HUES48 (cell line): ENCODE measurements around the gene WNT7A.
A peak's percentile ranks its signal among the peaks of the same experiment; 100 is the strongest.
"Not testable (repeated sequence)": the region's sequence is repeated elsewhere in the genome, so short reads cannot be mapped to it uniquely, and the experiment has no call there.

ENCODE experiments used
- H3K27ac ChIP-seq: one replicate; pipeline ENCODE4 v1.7.0; 2013; ENCODE audit warnings: low read depth, low read length, inconsistent platforms
- H3K27me3 ChIP-seq: 2 replicates; pipeline ENCODE4 v1.6.1; 2013; ENCODE audit warnings: mild to moderate bottlenecking, low read length; ENCODE audit not compliant: control insufficient read depth, insufficient read depth
- H3K36me3 ChIP-seq: 2 replicates; pipeline ENCODE4 v1.6.1; 2013; ENCODE audit warnings: low read length; ENCODE audit not compliant: control insufficient read depth, insufficient read depth
- H3K4me1 ChIP-seq: 2 replicates; pipeline ENCODE4 v1.6.1; 2013; ENCODE audit warnings: mild to moderate bottlenecking, low read length; ENCODE audit not compliant: control insufficient read depth, insufficient read depth
- H3K4me3 ChIP-seq: 2 replicates; pipeline ENCODE4 v1.5.1; 2013; ENCODE audit warnings: mild to moderate bottlenecking, low read depth, low read length
- H3K9ac ChIP-seq: 2 replicates; pipeline ENCODE4 v1.6.1; 2013; ENCODE audit warnings: mild to moderate bottlenecking, low read depth, low read length, moderate library complexity
- H3K9me3 ChIP-seq: 2 replicates; pipeline ENCODE4 v1.6.1; 2013; ENCODE audit warnings: low read length; ENCODE audit not compliant: control insufficient read depth, insufficient read depth

WNT7A gene

DNA sequence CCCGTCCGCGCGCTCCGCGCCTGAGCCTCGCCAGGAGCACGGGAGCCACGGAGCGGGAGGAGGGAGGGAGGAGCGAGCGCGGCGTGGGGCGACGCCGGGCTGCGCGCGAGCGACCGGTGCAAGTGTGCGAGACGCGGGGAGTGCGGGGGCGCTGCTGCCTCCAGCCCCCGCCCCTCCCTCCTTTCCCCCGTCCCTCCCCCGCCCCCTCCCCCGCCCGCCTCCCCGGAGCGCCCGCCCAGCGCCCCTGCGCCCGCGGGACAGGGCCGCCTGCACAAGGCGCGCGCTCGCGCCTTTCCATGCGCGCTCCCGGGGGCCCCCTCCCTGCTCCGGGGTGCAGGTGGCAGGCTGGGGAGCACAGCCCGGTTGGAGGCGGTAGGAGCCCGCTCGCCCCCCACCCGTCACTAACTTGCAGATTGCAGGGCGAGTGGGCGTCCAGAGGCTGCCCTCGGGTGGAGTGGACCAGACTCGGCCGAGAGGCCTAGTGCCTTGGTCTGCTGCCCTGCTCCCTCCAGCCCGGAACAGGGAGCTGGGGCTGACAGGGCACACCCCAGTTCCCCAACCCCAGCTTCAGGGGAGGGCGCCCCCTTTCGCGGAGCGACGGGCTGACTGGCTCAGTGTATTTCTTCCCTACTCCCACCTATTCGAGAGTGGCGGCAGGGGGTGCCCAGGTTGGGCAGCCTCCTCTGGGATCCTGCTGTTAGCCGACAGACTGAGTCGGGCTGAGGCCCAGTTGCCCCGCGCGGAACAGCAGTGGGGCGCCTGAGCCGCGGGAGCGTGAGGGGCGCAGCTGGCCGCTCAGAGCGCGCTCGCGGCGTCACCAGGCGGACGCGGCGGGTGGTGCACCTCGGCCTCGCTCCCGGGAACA is at the start of gene WNT7A:
Gene WNT7A (minus strand): TSS at position 126 of the 865 bp plus-strand sequence. CDS start 255 bp downstream, outside the sequence.
- H3K4me1 ChIP-seq: peaks cover 9% of the 10 kb centered on the region; the same call in 1 of the 2 replicates
- peak within 1 kb of the TSS; percentile 71 for H3K4me3 ChIP-seq
- H3K27me3 ChIP-seq: peaks cover 92% of the 10 kb centered on the region
- H3K27ac ChIP-seq: no peak within 1 kb of the TSS
- no peak within 1 kb of the TSS for H3K9ac ChIP-seq
- no peaks in the 10 kb centered on the region for H3K9me3 ChIP-seq
- no peaks in the 10 kb centered on the region for H3K36me3 ChIP-seq

DNA sequence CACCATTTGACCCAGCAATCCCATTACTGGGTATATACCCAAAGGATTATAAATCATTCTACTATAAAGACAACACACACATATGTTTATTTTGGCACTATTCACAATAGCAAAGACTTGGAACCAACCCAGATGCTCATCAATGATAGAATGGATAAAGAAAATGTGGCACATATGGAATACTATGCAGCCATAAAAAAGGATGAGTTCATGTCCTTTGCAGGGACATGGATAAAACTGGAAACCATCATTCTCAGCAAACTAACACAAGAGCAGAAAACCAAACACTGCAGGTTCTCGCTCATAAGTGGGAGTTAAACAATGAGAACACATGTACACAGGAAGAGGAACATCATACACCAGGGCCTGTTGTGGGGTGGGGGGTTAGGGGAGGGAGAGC is 48.9 kb upstream of the WNT7A start:
- H3K27ac ChIP-seq, H3K4me3 ChIP-seq, H3K9ac ChIP-seq, H3K4me1 ChIP-seq, H3K27me3 ChIP-seq, H3K36me3 ChIP-seq: not testable (repeated sequence)
- H3K9me3 ChIP-seq: peaks cover 35% of the 10 kb centered on the region

- H3K4me1 ChIP-seq: no peaks in the 10 kb centered on the region
- no peak overlapping the region for H3K27ac ChIP-seq
- no peaks in the 10 kb centered on the region for H3K36me3 ChIP-seq
- H3K27me3 ChIP-seq: no peaks in the 10 kb centered on the region
- H3K9me3 ChIP-seq: peaks cover 33% of the 10 kb centered on the region
- no peak overlapping the region for H3K4me3 ChIP-seq
- no peak overlapping the region for H3K9ac ChIP-seq
Measured at GRCh38 chr3:13927295-13927694, 47.4 kb upstream of the WNT7A start.

DNA sequence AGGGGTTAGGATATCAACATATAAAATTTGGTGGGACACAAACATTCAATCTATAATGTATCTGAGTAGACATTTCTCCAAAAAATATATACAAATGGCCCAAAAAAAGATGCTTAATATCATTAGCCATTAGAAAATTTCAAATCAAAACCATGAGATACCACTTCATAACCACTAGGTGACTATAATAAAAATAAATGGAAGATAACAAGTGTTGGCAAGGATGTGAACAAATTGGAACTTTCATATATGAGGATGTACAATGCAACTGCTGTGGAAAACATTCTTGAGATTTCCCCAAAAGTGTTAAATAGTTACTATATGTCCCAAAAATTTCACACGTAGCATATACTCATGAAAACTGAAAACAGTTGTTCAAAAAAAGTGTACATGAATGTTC is 36.5 kb upstream of the WNT7A start:
- Histone ChIP-seq H3K4me3 (no peak overlapping the region), H3K4me1 (no peaks in the 10 kb centered on the region), H3K27me3 (no peaks in the 10 kb centered on the region), H3K9me3 (peaks cover 40% of the 10 kb centered on the region), H3K9ac (no peak overlapping the region), H3K27ac (no peak overlapping the region), H3K36me3 (no peaks in the 10 kb centered on the region)

GRCh38 chr3:13902648-13903238 is 22.9 kb upstream of the WNT7A start:
- no peak overlapping the region for H3K4me3 ChIP-seq
- no peaks in the 10 kb centered on the region for H3K36me3 ChIP-seq
- no peak overlapping the region for H3K27ac ChIP-seq
- no peak overlapping the region for H3K9ac ChIP-seq
- H3K9me3 ChIP-seq: peaks cover 54% of the 10 kb centered on the region
- H3K27me3 ChIP-seq: no peaks in the 10 kb centered on the region
- no peaks in the 10 kb centered on the region for H3K4me1 ChIP-seq

DNA sequence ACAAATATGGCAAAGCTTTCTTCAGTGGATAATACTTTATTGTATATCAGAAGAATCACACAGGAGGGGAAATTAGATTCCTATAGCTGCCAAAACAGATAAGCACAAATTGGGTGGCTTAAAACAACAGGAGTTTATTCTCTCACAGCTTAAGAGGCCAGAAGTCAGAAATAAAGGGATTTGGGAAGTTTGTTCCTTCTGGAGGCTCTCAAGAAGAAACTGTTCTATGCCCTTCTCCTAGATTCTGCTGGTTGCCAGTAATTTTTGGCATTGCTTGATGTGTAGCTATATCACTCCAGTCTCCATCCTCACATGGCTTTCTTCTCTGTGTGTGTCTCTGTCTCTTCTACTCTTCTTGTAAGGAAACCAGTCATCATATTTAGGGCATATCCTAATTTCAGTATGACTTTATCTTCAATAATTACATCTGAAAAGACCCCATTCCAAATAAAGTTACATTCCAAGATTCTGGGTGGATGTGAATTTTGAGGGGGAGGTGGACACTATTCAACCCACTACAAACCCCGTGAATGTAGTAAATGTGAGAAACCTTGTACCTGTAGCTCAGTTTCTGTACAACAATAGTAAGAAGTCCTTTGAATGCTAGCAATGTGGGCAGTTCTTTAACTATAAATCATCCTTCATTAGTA is 22.2 kb upstream of the WNT7A start:
- no peak overlapping the region for H3K9ac ChIP-seq
- H3K9me3 ChIP-seq: peaks cover 50% of the 10 kb centered on the region
- no peaks in the 10 kb centered on the region for H3K4me1 ChIP-seq
- H3K27ac ChIP-seq: no peak overlapping the region
- no peaks in the 10 kb centered on the region for H3K27me3 ChIP-seq
- H3K4me3 ChIP-seq: no peak overlapping the region
- H3K36me3 ChIP-seq: no peaks in the 10 kb centered on the region

DNA sequence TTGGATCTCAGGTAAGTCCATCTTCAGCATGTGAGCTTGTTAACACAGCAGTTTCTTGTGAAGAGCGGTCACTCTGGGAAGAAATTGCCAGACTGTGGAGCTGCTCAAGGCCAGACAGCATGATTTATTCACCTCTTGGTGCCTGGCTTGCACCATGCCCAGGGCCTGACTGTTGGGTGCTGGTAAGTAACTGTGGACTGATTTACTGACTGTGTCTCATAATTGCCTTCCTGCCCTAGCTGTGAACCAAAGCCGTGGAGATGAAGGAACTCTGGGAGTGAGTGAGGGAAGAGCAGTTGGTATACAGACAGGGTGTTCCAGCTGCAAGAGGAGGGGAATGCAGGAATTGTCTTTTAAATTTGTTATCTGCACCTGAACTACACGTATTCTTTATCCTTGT is 18.5 kb upstream of the WNT7A start:
- Histone ChIP-seq H3K27ac (no peak overlapping the region), H3K4me3 (no peak overlapping the region), H3K9me3 (peaks cover 30% of the 10 kb centered on the region), H3K4me1 (peaks cover 11% of the 10 kb centered on the region), H3K27me3 (peaks cover 27% of the 10 kb centered on the region), H3K36me3 (no peaks in the 10 kb centered on the region), H3K9ac (no peak overlapping the region)

DNA sequence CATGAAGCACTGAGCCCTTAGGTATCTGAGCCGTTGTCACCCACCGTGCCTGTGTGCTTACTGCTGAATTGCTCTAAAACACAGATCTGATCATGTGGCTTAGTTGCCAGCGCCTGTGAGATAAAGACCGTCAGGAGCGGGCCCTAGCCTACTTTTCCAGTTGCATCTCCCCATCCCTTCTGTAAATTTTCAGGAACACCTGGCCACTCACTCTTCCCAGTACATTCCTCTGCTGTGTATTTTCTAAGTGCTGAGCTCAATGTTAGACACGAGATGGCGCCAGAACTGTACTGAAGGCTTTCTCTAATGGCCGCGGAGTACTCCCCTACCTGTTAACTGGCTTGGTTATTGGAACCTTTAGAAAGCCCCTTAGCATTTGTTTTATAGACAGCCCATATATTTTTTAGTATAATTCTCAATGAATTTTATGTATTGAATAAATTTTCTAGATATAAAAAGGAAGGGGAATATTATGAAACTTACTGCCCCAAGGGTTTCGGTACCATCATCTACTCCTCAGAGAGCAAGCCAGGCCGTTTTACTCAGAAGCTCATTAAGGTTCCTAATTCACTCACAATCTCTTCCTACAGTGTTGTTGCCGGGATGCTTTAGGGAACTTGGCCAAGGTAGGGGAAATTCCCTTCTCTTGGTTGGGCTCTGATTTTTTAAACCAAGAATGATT is 16.7 kb upstream of the WNT7A start:
- Histone ChIP-seq H3K4me1 (peaks cover 11% of the 10 kb centered on the region), H3K27me3 (peaks cover 27% of the 10 kb centered on the region), H3K9ac (no peak overlapping the region), H3K36me3 (no peaks in the 10 kb centered on the region), H3K4me3 (peak overlapping the region; percentile 79; the same call in 1 of the 2 replicates), H3K9me3 (peaks cover 15% of the 10 kb centered on the region), H3K27ac (no peak overlapping the region)

- peaks cover 11% of the 10 kb centered on the region for H3K4me1 ChIP-seq
- H3K27me3 ChIP-seq: peaks cover 27% of the 10 kb centered on the region
- H3K36me3 ChIP-seq: no peaks in the 10 kb centered on the region
- H3K9ac ChIP-seq: no peak overlapping the region
- H3K9me3 ChIP-seq: peaks cover 6% of the 10 kb centered on the region
- no peak overlapping the region for H3K27ac ChIP-seq
- peak overlapping the region; percentile 79 for H3K4me3 ChIP-seq
Measured at GRCh38 chr3:13895155-13896105, 15.6 kb upstream of the WNT7A start.

- H3K27ac ChIP-seq: no peak overlapping the region
- H3K36me3 ChIP-seq: no peaks in the 10 kb centered on the region
- peak overlapping the region; percentile 79 for H3K4me3 ChIP-seq
- peaks cover 11% of the 10 kb centered on the region for H3K4me1 ChIP-seq
- H3K9ac ChIP-seq: no peak overlapping the region
- H3K27me3 ChIP-seq: peaks cover 27% of the 10 kb centered on the region
- H3K9me3 ChIP-seq: no peaks in the 10 kb centered on the region; the same call in 1 of the 2 replicates
Measured at GRCh38 chr3:13894807-13895154, 14.9 kb upstream of the WNT7A start.
